ENCODE results near the gene ARHGEF17. TPM values are rescaled to one million over a fixed set of nuclear protein-coding genes. Genes with fewer than 3 reads are reported as not detected.

Gene ARHGEF17
- total RNA-seq, 1 donor from 2014 or later: not detected

DNA sequence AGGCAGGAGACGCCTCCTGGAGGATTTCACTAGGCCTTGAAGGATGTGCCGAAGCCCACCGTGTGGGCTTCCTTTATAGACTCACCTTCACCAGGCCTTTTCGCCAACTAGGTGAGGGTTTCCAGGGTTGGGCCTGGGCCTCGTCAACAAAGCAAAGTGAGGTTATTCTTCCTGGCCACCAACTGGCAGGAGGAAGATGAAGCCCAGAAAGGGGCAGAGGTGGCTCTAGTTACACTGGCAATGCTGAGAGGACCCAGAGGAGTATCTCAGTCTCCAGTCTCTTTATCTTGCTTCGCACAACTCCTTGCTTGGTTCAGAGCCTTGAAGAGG lies 67.7 kb downstream of the ARHGEF17 start:
- intact Hi-C loops (cut with micrococcal nuclease): loop anchor here (1.0 to 10.0 kb wide), 12 partner anchors 9 to 1263 kb away; partner anchors contain the start of genes ANAPC15, C2CD3, COA4 and FAM168A

DNA sequence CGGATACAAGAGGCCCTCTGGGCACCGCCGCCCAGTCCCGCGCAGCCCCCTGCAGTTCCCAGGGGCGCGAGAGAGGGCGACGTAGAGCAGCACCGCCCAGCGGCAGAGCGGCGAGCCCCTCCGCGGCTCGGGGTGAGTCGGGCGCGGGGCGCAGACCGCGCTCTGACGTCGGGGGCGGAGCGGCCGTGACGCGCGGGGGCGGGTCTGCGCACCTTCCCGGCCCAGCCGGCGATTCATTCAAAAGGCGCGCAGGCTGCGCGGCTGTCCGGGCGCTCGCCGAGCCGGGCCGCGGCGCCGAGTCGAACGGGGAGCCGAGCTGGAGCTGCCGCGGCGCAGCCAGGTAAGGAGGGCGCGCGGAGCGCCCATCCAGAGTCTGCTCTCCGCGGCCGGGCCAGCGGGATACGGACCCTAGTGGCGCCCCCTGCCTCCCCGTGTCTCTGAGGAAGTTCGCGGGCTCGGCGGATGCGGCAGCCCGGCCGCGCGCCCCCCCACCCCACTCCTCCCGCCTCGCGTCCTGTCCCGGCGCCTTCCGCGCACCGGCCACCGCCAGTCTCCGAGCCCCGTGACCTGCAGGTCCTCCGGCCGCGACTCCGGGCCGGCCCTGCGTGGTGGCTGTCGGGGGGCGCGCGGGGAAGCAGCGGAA lies 68.2 kb downstream of the ARHGEF17 start, which contains the start of gene RELT:
TSS of gene RELT (plus strand) at position 240 of the 643 bp plus-strand sequence. CDS start 12,738 bp downstream, outside the sequence.
- intact Hi-C loops (cut with micrococcal nuclease): loop anchor here (1.0 to 10.0 kb wide), 12 partner anchors 10 to 1263 kb away; partner anchors contain the start of genes ANAPC15, C2CD3, COA4 and FAM168A

DNA sequence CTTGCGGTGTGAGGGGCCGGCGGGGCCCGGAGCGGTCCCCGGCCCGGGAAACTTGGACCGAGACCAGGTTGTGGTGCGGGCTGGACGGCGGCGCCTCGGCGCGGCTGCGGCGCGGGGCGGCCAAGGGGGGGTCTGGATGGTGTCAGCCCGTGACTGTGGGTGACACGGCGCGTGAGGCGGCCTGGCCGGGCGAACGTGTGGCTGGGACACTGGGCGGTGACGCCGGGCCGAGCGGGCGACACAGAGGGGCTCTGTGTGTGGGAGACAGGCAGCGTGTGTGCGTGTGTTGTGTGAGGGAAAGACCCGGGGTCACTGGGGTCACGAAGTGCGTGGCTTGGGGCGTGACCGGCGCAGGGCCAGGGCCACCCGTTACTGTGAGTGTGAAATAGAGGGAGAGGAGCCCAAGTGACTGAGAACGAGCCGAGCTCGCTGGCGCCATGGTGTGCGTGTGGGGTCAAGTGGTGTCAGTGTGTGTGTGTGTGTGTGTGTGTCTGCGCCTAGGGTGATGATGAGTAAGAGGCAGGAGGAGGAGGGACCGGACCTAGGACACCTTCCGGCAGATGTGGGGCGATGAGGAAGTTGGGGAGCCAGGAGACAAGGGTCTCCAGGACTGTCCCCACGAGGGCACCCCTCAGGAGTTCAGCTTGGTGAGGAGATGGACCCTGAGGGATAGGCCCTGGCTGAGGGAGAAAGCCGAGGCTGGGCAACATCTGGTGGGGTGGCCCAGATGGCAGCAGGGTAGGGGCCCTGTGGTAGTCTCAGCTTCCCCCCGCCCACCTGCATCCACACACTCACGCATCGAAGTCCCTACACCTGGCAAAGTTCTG lies 68.9 kb downstream of the ARHGEF17 start:
- intact Hi-C loops (cut with micrococcal nuclease): loop anchor here (1.0 to 10.0 kb wide), 12 partner anchors 11 to 1264 kb away; partner anchors contain the start of genes ANAPC15, C2CD3, COA4 and FAM168A

GRCh38 chr11:73379189-73379880 lies 71.3 kb downstream of the ARHGEF17 start:
- intact Hi-C loops (cut with micrococcal nuclease): loop anchor here (5.0 to 10.0 kb wide), 3 partner anchors 237 to 657 kb away; partner anchors contain the start of genes COA4, FCHSD2 and PAAF1

- intact Hi-C loops (cut with micrococcal nuclease): no loop called here
These were observed 72.3 kb downstream of the ARHGEF17 start for GRCh38 chr11:73380331-73380730.

DNA sequence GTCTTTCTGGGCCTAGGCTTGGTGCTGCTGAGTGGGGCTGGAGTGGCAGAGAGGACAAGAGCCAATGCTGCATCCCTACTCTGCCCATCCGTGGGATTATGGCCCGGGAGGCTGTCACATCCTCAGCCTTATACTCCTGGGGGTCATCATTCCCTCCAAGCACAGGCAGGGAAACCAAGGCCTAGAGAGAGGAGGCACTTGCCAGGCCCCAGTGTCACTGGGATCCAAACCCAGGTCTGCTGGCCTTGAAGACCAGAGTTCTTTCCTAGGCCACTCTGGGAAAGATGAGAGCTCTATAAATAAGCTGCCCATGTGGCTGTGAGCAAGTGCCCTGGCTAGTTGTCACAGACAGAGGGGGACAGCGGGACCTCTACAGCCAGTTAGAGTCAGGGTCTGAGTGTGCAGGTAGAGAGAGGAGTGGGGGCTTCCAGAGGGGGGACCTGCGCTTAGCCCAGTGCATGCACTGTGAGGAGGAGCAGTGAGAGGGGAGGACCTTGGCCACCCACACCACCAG lies 72.9 kb downstream of the ARHGEF17 start:
- intact Hi-C loops (cut with micrococcal nuclease): no loop called here

- intact Hi-C loops (cut with micrococcal nuclease): no loop called here
These were observed 73.5 kb downstream of the ARHGEF17 start for GRCh38 chr11:73381589-73381988.

GRCh38 chr11:73382183-73382582 lies 74.1 kb downstream of the ARHGEF17 start:
- intact Hi-C loops (cut with micrococcal nuclease): no loop called here

DNA sequence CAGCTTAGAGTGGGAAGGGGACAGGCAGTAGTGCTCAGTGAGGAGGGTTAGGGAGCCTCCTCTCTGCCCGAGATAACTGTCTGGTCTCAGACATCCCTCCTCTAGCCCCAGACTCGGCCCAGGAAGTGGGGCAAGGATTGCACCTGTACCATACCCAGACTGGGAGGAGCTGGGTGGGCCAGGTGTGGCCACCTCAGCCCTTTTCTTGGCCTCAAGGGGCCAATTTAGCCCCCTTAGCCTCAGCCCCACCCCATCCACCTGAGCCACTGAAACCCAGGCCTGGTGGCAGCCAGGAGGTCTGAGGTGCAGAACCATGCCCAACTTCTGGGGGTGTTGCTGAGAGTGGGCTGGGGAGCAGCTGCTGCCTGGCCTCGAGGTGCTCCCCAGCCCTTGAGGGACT lies 74.7 kb downstream of the ARHGEF17 start:
- intact Hi-C loops (cut with micrococcal nuclease): no loop called here

GRCh38 chr11:73383249-73384124 lies 75.4 kb downstream of the ARHGEF17 start:
- intact Hi-C loops (cut with micrococcal nuclease): loop anchor here (2.0 kb wide), 1 partner anchor 31 kb away; no protein-coding TSS in a partner anchor

DNA sequence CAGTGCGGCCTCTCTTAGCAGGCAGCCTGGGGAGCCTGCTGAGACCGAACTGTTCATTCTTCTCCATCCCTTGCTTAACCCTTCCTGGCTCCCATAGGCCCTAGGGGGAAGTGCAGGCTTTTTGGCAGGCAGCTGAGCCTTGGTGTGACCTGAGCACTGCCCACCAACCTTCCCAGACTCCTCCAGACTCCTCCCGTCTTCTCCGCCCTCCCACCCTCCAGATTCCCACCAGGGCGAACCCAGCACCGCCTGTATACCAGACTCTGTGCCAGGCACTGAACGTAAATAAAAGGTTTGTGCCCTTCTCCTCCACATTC lies 76.0 kb downstream of the ARHGEF17 start:
- intact Hi-C loops (cut with micrococcal nuclease): loop anchor here (2.0 kb wide), 1 partner anchor 31 kb away; no protein-coding TSS in a partner anchor

DNA sequence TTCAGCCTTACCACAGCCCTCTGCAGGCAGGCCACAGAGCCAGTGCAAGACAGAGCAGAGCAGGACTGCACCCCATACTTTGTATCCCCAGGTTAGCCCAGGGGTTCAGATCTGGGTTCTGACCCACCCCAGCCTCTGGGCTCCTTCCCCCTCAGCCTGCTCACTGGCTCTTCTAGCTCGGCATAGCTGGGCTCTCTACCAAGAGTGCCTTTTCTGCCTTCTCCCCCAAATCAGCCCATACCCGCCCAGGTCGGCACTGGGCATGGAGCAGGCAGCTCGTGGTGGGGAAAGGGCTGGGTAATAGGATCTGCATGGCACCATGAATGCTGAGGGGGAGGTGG lies 76.4 kb downstream of the ARHGEF17 start:
- intact Hi-C loops (cut with micrococcal nuclease): loop anchor here (2.0 kb wide), 1 partner anchor 30 kb away; no protein-coding TSS in a partner anchor

GRCh38 chr11:73384872-73385689 lies 77.0 kb downstream of the ARHGEF17 start:
- intact Hi-C loops (cut with micrococcal nuclease): loop anchor here (1.0 to 2.0 kb wide), 2 partner anchors 8 to 30 kb away; no protein-coding TSS in a partner anchor

DNA sequence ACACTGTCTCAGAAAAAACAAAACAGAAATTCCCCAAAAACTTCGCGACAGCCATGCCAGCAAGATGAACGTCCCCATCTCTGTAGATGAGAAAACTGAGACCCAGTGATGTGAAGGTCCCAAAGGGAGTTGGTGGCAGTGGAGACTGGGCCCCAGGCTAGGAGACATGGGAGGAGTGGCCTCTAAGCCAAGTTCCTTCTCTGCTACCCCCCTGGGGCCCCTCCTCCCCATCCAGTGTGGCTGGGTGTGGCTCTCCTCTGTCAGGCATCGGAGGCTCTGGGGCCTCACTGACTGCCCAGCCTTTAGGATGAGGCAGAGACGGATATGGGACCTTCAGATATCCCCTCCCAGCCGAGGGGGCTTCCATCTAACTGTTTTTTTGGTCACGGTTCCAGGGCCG lies 77.9 kb downstream of the ARHGEF17 start:
- intact Hi-C loops (cut with micrococcal nuclease): no loop called here

DNA sequence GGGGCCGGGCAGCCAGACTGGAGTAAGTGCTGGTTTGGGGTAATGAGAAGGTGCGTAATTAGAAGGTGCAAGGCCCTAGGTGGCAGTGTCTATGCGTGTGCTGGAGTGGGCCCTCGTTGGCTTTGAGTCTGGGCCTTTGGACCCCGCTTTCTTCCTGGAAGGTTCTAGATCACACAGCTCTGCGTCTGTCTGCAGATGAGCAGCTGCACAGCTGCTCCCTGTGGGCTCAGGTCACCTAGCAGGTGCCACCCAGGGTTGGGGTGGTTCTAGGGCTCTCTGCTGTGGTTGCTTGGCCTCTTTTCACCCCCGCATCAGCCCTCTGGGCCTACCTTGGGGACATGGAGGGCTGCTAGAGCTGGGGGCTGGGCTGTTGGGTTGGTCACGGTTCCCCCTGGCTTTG lies 78.5 kb downstream of the ARHGEF17 start:
- intact Hi-C loops (cut with micrococcal nuclease): no loop called here

- intact Hi-C loops (cut with micrococcal nuclease): loop anchor here (1.0 kb wide), 1 partner anchor 40 kb away; no protein-coding TSS in a partner anchor
These were observed 79.7 kb downstream of the ARHGEF17 start for GRCh38 chr11:73387594-73388264.

- intact Hi-C loops (cut with micrococcal nuclease): no loop called here
These were observed 80.4 kb downstream of the ARHGEF17 start for GRCh38 chr11:73388265-73389133.

GRCh38 chr11:73389134-73389525 lies 81.1 kb downstream of the ARHGEF17 start:
- intact Hi-C loops (cut with micrococcal nuclease): no loop called here

Measured in T-helper 1 cell treated with Interleukin-12 subunit alpha and Interleukin-12 subunit beta and Interleukin-4 antibody, amounts not matched to agents 30 ng/mL and 1 ng/mL, for 36 hours (primary cell).